LNCaP clone FGC (cell line): ENCODE measurements around the gene PIH1D1.

Source experiments
- DNase-seq: peaks from one replicate; pipeline ENCODE4 v3.0.0-alpha.2; 2011; ENCODE audit warnings: low read depth
- H3K4me3 ChIP-seq: 2 replicates; pipeline ENCODE4 v1.5.1; 2011; ENCODE audit warnings: mild to moderate bottlenecking, low read depth, low read length, control low read depth
- CTCF ChIP-seq: IDR thresholded peaks from 2 replicates; pipeline ENCODE4 v1.5.1; 2012; ENCODE audit warnings: mild to moderate bottlenecking; ENCODE audit not compliant: control insufficient read depth, insufficient read depth; ENCODE audit errors: extremely low read depth

PIH1D1 gene

GRCh38 chr19:49492573-49493405, 41.2 kb upstream of the PIH1D1 start:
- DNase-seq = peak; percentile 65
- TF ChIP-seq CTCF = no peak
- H3K4me3 ChIP-seq = no peak overlapping the region

DNA sequence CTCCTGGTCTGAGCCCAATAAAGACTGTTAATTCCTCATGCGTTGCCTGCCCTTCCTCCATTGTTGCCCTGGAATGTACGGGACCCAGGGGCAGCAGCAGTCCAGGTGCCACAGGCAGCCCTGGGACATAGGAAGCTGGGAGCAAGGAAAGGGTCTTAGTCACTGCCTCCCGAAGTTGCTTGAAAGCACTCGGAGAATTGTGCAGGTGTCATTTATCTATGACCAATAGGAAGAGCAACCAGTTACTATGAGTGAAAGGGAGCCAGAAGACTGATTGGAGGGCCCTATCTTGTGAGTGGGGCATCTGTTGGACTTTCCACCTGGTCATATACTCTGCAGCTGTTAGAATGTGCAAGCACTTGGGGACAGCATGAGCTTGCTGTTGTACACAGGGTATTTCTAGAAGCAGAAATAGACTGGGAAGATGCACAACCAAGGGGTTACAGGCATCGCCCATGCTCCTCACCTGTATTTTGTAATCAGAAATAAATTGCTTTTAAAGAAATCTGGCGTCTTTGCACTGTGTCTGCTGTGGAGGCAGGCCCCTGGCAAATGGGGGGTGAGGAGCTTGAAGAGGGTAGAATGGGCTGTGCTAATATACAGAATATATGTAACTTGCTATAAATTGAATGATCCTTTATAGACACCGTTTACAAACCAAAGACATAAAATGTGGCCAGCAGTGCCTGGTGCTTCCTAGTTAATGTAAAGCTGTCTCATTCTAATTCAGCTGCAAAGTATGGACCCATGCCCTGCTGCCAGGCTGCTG, 40.4 kb upstream of the PIH1D1 start:
- DNase-seq = no peak
- no peak for TF ChIP-seq CTCF
- no peak overlapping the region for H3K4me3 ChIP-seq

DNA sequence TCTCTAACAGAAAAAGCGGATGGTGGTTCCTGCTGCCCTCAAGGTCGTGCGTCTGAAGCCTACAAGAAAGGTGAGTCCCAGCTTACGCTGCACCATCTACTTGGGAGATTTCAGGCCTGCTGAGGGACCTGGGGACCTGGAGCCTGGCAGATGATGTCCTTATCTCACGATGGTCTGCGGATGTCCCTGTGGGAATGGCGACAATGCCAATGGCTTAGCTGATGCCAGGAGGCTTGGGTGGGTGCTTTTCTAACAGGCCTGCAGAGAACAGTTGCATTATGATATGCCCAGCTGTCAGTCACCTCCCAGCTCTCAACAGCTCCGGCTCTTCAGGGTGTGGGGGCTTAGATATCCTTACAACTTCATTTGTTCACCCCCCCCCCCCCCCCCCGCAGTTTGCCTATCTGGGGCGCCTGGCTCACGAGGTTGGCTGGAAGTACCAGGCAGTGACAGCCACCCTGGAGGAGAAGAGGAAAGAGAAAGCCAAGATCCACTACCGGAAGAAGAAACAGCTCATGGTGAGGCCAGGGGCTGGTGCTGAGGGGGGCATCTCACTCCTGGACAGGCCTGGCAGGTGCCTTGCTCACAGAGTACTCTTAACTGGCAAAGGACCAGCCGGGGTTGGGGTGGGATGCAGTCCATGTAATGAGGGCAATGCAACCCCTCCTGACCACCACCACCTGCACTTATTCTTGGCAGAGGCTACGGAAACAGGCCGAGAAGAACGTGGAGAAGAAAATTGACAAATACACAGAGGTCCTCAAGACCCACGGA, 39.6 kb upstream of the PIH1D1 start:
- no peak for DNase-seq
- TF ChIP-seq CTCF = no peak
- no peak overlapping the region for H3K4me3 ChIP-seq

DNA sequence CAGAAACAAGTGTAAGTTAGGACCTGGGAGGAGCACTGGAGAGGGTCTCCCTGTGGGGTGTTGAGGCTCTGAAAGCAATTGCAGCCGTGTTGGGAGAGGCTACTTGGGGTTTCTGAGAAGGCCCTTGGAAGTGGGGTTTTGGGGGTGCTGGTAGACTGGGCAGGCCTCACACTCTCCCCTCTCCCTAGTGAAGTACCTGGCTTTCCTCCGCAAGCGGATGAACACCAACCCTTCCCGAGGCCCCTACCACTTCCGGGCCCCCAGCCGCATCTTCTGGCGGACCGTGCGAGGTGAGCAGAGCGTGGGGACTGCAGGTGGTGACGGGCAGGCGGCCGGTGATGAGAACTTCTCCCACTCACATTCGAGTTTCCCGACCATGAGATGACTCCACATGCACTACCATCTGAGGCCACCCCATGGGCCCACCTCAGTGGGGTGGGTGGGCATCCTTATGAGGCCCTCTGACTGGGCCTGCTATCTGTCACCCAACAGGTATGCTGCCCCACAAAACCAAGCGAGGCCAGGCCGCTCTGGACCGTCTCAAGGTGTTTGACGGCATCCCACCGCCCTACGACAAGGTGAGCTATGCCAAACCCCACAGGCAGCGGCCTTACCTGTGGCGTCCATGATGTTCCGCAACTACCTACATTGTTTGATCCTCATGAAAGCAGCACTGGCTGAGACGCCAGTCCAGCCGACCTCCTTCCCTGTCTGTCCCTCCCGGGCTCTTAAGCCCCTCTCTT, 38.8 kb upstream of the PIH1D1 start:
- H3K4me3 ChIP-seq = peak overlapping the region; percentile 71
- no peak for TF ChIP-seq CTCF

DNA sequence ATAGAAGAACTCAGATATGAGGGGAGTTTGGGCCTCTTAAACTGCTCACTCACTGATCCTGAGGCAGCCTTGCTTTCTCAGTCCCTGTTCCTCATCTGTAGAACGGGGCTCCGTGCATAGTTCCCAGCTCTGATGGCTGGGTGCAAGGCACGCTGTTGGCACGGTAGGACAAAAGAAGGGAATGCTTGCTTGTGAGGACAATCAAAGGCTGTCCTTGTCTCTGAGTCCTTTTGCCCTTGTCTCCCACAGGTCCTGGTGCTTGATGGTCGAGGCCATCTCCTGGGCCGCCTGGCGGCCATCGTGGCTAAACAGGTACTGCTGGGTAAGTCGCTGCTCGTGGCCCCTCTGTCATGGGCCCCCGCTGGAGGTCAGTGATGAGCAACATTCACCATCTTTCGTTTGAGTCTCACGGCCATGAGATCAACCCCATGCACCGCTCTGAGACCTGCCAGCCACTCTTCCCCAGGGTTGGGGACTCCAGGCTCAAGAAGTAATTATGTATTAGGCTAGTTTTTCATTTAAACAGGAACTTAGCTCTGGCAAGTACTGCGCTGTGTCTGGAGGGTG, 38.1 kb upstream of the PIH1D1 start:
- peak overlapping the region; percentile 71 for H3K4me3 ChIP-seq
- TF ChIP-seq CTCF = peak; percentile 49

More for the DNA sequence above, 38.8 kb upstream of the PIH1D1 start:
- no peak for DNase-seq

More for the DNA sequence above, 38.1 kb upstream of the PIH1D1 start:
- DNase-seq = no peak
